Measurements from ENCODE around the gene PARD3.
"Not testable (repeated sequence)": the region's sequence is repeated elsewhere in the genome, so short reads cannot be mapped to it uniquely, and the experiment has no call there.

Gene PARD3

GRCh38 chr10:34438741-34439140, 376.4 kb downstream of the PARD3 start:
- no peak for DNase-seq

- DNase-seq, result no peak
Observed at GRCh38 chr10:34437906-34438305, 377.2 kb downstream of the PARD3 start.

GRCh38 chr10:34434119-34434594, 380.9 kb downstream of the PARD3 start:
- DNase-seq, result no peak

- no peak for DNase-seq
Observed at GRCh38 chr10:34433241-34434076, 381.6 kb downstream of the PARD3 start.

GRCh38 chr10:34432589-34432988, 382.5 kb downstream of the PARD3 start:
- no peak for DNase-seq

GRCh38 chr10:34430685-34431084, 384.4 kb downstream of the PARD3 start:
- DNase-seq, result no peak

GRCh38 chr10:34428501-34428900, 386.6 kb downstream of the PARD3 start:
- no peak for DNase-seq

- DNase-seq, result no peak
Observed at GRCh38 chr10:34427911-34428216, 387.2 kb downstream of the PARD3 start.

GRCh38 chr10:34427158-34427910, 387.8 kb downstream of the PARD3 start:
- DNase-seq, result not testable (repeated sequence)

- DNase-seq, result not testable (repeated sequence)
Observed at GRCh38 chr10:34426538-34427157, 388.4 kb downstream of the PARD3 start.

- DNase-seq, result no peak
Observed at GRCh38 chr10:34426041-34426440, 389.1 kb downstream of the PARD3 start.

- no peak for DNase-seq
Observed at GRCh38 chr10:34423673-34424625, 391.1 kb downstream of the PARD3 start.

- no peak for DNase-seq
Observed at GRCh38 chr10:34420795-34421194, 394.3 kb downstream of the PARD3 start.

- no peak for DNase-seq
Observed at GRCh38 chr10:34420273-34420672, 394.8 kb downstream of the PARD3 start.

GRCh38 chr10:34415039-34415438, 400.1 kb downstream of the PARD3 start:
- DNase-seq, result no peak

- no peak for DNase-seq
Observed at GRCh38 chr10:34413756-34414587, 401.1 kb downstream of the PARD3 start.

- no peak for DNase-seq
Observed at GRCh38 chr10:34413214-34413613, 401.9 kb downstream of the PARD3 start.

- DNase-seq, result no peak
Observed at GRCh38 chr10:34408956-34409355, 406.1 kb downstream of the PARD3 start.

GRCh38 chr10:34408381-34408780, 406.7 kb downstream of the PARD3 start:
- DNase-seq, result no peak

GRCh38 chr10:34407324-34407805, 407.7 kb downstream of the PARD3 start:
- no peak for DNase-seq

Measured in DMS153 (cell line).